ENCODE measurements around the gene PUS1. TPM values are rescaled to one million over a fixed set of nuclear protein-coding genes. Genes with fewer than 3 reads are reported as not detected.

Gene PUS1
- total and polyA plus RNA-seq, 10 of the 15 experiments (the other 5 are each of a cell fraction or from before 2014, with no cell fraction given): 1.3 to 74.2 (median 25.4) TPM

GRCh38 chr12:131896080-131896810 is 32.8 kb upstream of the PUS1 start (continued):
- TF ChIP-seq HDAC2 (IDR thresholded peaks at IDR 0.05) (no peak), NKRF (conservative IDR thresholded peaks at IDR 0.05) (peak; percentile 91), TCF7 (IDR thresholded peaks at IDR 0.05; ENCODE audit: borderline replicate concordance) (no peak), FOXK2 (IDR thresholded peaks at IDR 0.05) (peak; percentile 67; the same call in 1 of the 2 replicates), ZNF622 (IDR thresholded peaks at IDR 0.05) (no peak), FOXM1 (IDR thresholded peaks at IDR 0.05; ENCODE audit: low read depth, low read length) (no peak), ZNF687 (IDR thresholded peaks at IDR 0.05) (peak; percentile 67), RFX5 (IDR thresholded peaks at IDR 0.05; ENCODE audit: low read depth, low read length) (no peak), SMAD5 (IDR thresholded peaks at IDR 0.05; ENCODE audit: low read depth) (no peak), ZNF274 (IDR thresholded peaks at IDR 0.05; ENCODE audit: insufficient read depth, insufficient read length) (no peak), ZBTB11 (CRISPR knock-in tag; IDR thresholded peaks at IDR 0.05) (no peak), SUZ12 (IDR thresholded peaks at IDR 0.05; ENCODE audit: unreplicated experiment) (no peak), NFYA (IDR thresholded peaks at IDR 0.05; ENCODE audit: borderline replicate concordance, low read depth, low read length) (no peak), FOS (IDR thresholded peaks at IDR 0.05; ENCODE audit: borderline replicate concordance, extremely low read depth, insufficient read length) (no peak), PAX5 (IDR thresholded peaks at IDR 0.05; ENCODE audit: borderline replicate concordance, low read depth, low read length) (no peak), CREM (IDR thresholded peaks at IDR 0.05; ENCODE audit: low read depth) (peak; percentile 72), CTCF (IDR thresholded peaks at IDR 0.05 in 2 of 3, conservative IDR thresholded peaks at IDR 0.05 in 1 of 3; ENCODE audit: control insufficient read depth in 2 of 3, extremely low read depth in 1 of 3, insufficient read depth in 1 of 3, low read depth in 3 of 3, low read length in 3 of 3) (no peak), IRF4 (IDR thresholded peaks at IDR 0.05; ENCODE audit: low read depth, low read length) (no peak), ATF7 (IDR thresholded peaks at IDR 0.05; ENCODE audit: low read depth) (no peak), RUNX3 (IDR thresholded peaks at IDR 0.05; ENCODE audit: low read length) (no peak)

Data from GM12878 (cell line).